Cardiac fibroblast (primary cell): ENCODE measurements around the gene RPL29.

ENCODE experiments used
- DNase-seq, 2 donors: peaks; one replicate each; pipeline versions ENCODE4 v3.0.0 to v3.0.0-alpha.2; 2010; ENCODE audit warnings: low read depth in 2 of 2
- H3K4me3 ChIP-seq, 2 donors: replicated peaks in 1 of 2; 1 replicate in 1 of 2; 2 replicates in 1 of 2; pipeline ENCODE4 v1.5.1; 2011; ENCODE audit warnings: low read depth in 2 of 2, low read length in 2 of 2, mild to moderate bottlenecking in 2 of 2, moderate library complexity in 1 of 2
- TF ChIP-seq, protein P1 (sequence below): IDR thresholded peaks from one replicate; pipeline ENCODE4 v1.5.1; 2011; ENCODE audit warnings: low read depth, mild to moderate bottlenecking, low read length, inconsistent platforms

The RPL29 gene

DNA sequence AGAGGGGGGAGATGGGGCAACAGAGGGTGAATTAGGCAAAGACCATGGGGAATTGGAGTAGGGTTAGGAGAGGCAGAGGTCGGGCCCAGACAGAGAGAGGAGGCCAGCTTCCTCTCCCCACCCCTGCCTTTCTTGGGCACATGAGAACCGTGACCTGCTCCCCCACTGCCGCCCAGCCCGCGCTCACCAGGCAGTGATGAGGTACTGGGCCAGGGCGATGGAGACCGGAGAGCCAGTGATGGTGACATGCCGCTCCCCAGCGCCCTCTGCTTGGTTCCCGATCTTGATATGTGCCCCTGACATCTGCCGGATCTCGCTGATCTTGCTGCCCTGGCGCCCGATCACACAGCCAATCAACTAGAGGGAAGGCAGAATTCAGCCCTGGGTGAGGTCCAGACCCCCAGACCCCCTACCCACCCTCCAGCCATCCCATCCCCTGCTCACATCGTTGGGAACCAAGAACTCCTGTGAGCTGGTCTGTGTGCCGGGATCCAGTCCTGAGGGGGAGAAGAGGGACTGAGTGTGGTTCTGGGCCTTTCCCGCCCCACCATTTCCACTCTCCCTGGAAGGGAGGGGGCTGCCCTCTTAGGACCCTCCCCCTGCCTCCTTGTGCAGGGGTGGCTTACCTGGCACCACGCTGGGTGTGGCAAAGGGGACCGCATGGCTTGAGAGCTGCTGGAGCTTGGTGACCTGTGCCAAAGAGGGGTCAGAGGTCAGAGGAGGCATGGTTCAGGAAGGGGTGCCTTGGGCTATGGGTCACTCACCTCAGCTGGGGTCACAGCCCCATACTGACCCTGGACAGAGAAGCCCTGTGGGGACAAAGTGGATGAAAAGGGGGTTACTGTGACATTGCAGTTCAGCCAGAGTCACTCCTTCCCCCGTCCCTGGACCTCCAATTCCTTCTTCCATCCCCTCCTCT is 36.8 kb downstream of the RPL29 start:
- H3K4me3 ChIP-seq: no peak overlapping the region
- no peak for DNase-seq
- TF ChIP-seq, protein P1, sequence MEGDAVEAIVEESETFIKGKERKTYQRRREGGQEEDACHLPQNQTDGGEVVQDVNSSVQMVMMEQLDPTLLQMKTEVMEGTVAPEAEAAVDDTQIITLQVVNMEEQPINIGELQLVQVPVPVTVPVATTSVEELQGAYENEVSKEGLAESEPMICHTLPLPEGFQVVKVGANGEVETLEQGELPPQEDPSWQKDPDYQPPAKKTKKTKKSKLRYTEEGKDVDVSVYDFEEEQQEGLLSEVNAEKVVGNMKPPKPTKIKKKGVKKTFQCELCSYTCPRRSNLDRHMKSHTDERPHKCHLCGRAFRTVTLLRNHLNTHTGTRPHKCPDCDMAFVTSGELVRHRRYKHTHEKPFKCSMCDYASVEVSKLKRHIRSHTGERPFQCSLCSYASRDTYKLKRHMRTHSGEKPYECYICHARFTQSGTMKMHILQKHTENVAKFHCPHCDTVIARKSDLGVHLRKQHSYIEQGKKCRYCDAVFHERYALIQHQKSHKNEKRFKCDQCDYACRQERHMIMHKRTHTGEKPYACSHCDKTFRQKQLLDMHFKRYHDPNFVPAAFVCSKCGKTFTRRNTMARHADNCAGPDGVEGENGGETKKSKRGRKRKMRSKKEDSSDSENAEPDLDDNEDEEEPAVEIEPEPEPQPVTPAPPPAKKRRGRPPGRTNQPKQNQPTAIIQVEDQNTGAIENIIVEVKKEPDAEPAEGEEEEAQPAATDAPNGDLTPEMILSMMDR: no peak

DNA sequence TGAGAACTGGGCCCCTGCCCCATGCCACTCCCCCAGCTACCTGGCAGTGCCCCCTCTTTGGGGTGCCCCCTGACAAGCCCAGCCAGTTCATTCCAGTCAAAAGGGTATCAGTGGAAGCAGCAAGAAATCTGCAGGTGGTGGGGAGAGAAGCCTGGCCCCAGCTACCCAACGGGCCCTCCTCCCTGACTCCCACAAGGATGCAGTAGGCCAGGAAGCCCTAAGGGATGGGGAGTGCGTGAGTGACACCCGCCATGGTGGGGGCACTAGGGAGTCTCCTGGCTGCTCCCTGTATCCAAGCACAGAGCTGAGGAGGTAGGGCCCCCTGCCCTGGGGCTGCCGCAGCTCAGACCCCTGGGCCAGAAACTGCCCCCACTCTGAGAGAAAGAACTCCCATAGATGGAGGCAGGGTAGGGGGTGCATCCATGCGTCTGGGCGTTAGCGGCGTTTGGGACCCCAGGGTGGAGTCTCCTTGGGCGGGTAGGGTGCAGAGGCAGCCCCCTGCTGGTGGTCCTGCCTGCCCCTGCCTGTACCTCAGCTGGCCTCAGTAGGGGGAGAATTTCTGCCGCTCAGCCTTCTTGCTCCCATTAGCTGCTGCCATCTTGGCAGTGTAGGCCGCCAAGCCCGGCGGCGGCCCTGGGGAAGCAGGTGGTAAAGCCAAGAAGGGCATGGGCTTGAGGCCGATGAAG is 38.0 kb downstream of the RPL29 start:
- H3K4me3 ChIP-seq: no peak overlapping the region
- TF ChIP-seq, protein P1: no peak
- no peak for DNase-seq

DNA sequence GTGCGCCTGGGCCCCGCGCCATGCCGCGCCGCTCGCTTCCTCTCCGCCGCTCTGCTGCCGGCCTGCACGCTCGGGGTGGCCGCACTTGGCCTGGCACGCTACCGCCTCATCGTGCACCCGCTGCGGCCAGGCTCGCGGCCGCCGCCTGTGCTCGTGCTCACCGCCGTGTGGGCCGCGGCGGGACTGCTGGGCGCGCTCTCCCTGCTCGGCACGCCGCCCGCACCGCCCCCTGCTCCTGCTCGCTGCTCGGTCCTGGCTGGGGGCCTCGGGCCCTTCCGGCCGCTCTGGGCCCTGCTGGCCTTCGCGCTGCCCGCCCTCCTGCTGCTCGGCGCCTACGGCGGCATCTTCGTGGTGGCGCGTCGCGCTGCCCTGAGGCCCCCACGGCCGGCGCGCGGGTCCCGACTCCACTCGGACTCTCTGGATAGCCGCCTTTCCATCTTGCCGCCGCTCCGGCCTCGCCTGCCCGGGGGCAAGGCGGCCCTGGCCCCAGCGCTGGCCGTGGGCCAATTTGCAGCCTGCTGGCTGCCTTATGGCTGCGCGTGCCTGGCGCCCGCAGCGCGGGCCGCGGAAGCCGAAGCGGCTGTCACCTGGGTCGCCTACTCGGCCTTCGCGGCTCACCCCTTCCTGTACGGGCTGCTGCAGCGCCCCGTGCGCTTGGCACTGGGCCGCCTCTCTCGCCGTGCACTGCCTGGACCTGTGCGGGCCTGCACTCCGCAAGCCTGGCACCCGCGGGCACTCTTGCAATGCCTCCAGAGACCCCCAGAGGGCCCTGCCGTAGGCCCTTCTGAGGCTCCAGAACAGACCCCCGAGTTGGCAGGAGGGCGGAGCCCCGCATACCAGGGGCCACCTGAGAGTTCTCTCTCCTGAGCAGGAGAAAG is 39.6 kb downstream of the RPL29 start:
- no peak overlapping the region for H3K4me3 ChIP-seq
- TF ChIP-seq, protein P1: peak; percentile 32
- peak; percentile 28 to 69 for DNase-seq

DNA sequence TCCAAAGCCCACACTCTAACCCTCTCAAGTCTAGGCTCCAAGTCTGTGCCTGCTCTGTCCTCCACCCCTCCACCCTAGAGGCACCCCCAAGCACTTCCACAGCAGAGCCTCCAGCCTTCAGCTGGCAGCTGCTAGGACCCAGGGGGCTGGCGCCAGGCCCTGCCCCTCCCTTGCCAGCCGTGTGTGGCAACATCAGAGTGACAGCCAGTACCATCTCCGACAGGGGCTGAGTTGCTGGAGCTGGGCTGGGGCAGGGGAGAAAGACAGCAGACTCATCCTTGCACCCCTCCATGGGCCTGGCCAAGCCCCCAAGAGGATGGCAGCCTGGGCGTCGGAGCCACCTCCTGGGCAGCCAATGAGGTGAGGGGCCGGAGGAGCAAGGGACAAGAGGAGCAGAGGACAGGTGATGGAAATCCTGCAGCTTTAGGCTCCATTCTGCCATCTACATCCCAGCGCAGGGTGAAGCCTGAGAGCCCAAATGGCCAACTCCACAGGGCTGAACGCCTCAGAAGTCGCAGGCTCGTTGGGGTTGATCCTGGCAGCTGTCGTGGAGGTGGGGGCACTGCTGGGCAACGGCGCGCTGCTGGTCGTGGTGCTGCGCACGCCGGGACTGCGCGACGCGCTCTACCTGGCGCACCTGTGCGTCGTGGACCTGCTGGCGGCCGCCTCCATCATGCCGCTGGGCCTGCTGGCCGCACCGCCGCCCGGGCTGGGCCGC is 40.4 kb downstream of the RPL29 start, which contains the start of gene GPR62:
TSS of gene GPR62 (plus strand) at position 207 of the 718 bp plus-strand sequence. CDS start at position 479, 272 bp downstream.
- no peak within 1 kb of the TSS for H3K4me3 ChIP-seq
- TF ChIP-seq, protein P1: no peak
- no peak for DNase-seq

DNA sequence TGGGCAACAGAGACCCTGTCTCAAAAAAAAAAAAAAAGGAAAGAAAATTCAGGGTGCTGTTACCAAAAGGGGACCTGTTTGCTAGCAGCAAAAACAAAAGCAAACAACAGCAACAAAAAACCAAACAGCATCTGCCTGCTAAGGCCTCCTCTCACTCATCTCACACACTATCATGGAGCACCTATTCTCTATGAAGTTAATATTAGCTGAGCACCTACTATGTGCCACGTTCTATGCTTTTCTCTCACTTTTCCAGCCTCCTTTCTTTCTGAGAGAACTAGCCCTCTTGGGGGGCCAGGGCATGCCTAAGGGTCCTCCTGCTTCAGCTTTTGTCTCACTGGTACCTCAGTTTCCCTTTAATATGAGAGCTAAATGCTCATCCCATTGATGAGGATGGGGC is 41.0 kb downstream of the RPL29 start:
- no peak overlapping the region for H3K4me3 ChIP-seq
- TF ChIP-seq, protein P1: no peak
- DNase-seq: no peak

DNA sequence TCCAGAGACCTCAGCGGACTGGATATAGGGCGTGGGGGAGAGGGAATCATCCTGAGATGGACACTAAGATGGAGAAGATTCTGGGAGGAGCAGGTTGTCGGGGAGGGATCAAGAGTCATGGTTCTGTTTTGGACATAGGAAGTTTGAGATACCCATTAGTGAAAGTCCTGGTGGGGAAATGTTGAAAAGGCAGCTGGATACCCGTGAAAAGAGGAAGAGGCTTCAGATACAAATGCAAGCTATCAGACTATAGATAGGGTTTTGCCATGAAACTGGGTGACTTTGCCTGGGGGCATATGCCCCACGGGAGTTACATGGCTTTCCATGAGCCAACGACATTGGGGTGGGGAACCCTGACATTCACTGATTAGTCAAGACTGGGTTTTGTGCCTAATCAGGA is 41.6 kb downstream of the RPL29 start:
- TF ChIP-seq, protein P1: no peak
- H3K4me3 ChIP-seq: no peak overlapping the region
- no peak for DNase-seq
